GM18861 (cell line): Measurements from ENCODE around the gene CTNS.
"Not testable (repeated sequence)": the region's sequence is repeated elsewhere in the genome, so short reads cannot be mapped to it uniquely, and the experiment has no call there.

Experiments used
- ATAC-seq: cut with Tn5 transposase; IDR thresholded peaks from one replicate; pipeline ENCODE4 v1.9.1; 2021; ENCODE audit not compliant: unreplicated experiment

The CTNS gene

GRCh38 chr17:3681565-3681964 lies 45.0 kb downstream of the CTNS start:
- ATAC-seq: no peak

- no peak for ATAC-seq
Measured at GRCh38 chr17:3682033-3682432, 45.5 kb downstream of the CTNS start.

GRCh38 chr17:3683054-3683511 lies 46.5 kb downstream of the CTNS start:
- ATAC-seq: peak; percentile 56

- ATAC-seq: no peak
Measured at GRCh38 chr17:3685174-3685573, 48.6 kb downstream of the CTNS start.

- no peak for ATAC-seq
Measured at GRCh38 chr17:3688027-3688553, 51.5 kb downstream of the CTNS start.

- no peak for ATAC-seq
Measured at GRCh38 chr17:3688852-3689261, 52.3 kb downstream of the CTNS start.

GRCh38 chr17:3689262-3690093 lies 52.9 kb downstream of the CTNS start:
- ATAC-seq: no peak

- ATAC-seq: no peak
Measured at GRCh38 chr17:3690094-3690715, 53.6 kb downstream of the CTNS start.

GRCh38 chr17:3691617-3692067 lies 55.1 kb downstream of the CTNS start:
- ATAC-seq: no peak

GRCh38 chr17:3692346-3692745 lies 55.8 kb downstream of the CTNS start:
- ATAC-seq: no peak

GRCh38 chr17:3693141-3693540 lies 56.6 kb downstream of the CTNS start:
- no peak for ATAC-seq

- ATAC-seq: peak; percentile 51
Measured at GRCh38 chr17:3693829-3694231, 57.3 kb downstream of the CTNS start.

GRCh38 chr17:3695129-3695722 lies 58.7 kb downstream of the CTNS start:
- no peak for ATAC-seq

- ATAC-seq: no peak
Measured at GRCh38 chr17:3695723-3696411, 59.3 kb downstream of the CTNS start, which contains the start of gene P2RX5. P2RX5 (minus strand) TSS chr17:3696155; CDS start chr17:3696005, 150 bp downstream.

GRCh38 chr17:3697103-3697476 lies 60.5 kb downstream of the CTNS start:
- no peak for ATAC-seq

- no peak for ATAC-seq
Measured at GRCh38 chr17:3698139-3698538, 61.6 kb downstream of the CTNS start.

- ATAC-seq: no peak
Measured at GRCh38 chr17:3699951-3700350, 63.4 kb downstream of the CTNS start.

GRCh38 chr17:3702041-3702539 lies 65.5 kb downstream of the CTNS start:
- not testable (repeated sequence) for ATAC-seq

GRCh38 chr17:3704931-3705717 lies 68.6 kb downstream of the CTNS start:
- ATAC-seq: no peak

GRCh38 chr17:3705718-3705984 lies 69.1 kb downstream of the CTNS start:
- not testable (repeated sequence) for ATAC-seq
